Activated CD4-positive, CD25-positive, alpha-beta regulatory T cell (primary cell): ENCODE data around the gene CHD8.
A peak's percentile ranks its signal among the peaks of the same experiment; 100 is the strongest.
"Not testable (repeated sequence)": the region's sequence is repeated elsewhere in the genome, so short reads cannot be mapped to it uniquely, and the experiment has no call there.

Experiments used
- DNase-seq, 4 experiments: peaks; one replicate each; lab custom pipeline; 2025; lab: John Stamatoyannopoulos, UW

CHD8 gene, protein sequence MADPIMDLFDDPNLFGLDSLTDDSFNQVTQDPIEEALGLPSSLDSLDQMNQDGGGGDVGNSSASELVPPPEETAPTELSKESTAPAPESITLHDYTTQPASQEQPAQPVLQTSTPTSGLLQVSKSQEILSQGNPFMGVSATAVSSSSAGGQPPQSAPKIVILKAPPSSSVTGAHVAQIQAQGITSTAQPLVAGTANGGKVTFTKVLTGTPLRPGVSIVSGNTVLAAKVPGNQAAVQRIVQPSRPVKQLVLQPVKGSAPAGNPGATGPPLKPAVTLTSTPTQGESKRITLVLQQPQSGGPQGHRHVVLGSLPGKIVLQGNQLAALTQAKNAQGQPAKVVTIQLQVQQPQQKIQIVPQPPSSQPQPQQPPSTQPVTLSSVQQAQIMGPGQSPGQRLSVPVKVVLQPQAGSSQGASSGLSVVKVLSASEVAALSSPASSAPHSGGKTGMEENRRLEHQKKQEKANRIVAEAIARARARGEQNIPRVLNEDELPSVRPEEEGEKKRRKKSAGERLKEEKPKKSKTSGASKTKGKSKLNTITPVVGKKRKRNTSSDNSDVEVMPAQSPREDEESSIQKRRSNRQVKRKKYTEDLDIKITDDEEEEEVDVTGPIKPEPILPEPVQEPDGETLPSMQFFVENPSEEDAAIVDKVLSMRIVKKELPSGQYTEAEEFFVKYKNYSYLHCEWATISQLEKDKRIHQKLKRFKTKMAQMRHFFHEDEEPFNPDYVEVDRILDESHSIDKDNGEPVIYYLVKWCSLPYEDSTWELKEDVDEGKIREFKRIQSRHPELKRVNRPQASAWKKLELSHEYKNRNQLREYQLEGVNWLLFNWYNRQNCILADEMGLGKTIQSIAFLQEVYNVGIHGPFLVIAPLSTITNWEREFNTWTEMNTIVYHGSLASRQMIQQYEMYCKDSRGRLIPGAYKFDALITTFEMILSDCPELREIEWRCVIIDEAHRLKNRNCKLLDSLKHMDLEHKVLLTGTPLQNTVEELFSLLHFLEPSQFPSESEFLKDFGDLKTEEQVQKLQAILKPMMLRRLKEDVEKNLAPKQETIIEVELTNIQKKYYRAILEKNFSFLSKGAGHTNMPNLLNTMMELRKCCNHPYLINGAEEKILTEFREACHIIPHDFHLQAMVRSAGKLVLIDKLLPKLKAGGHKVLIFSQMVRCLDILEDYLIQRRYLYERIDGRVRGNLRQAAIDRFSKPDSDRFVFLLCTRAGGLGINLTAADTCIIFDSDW (N-terminal part only)

GRCh38 chr14:21455912-21456667 lies at the start of gene CHD8:
Gene CHD8 (minus strand): TSS chr14:21456123. CDS start chr14:21431643, 24,480 bp downstream.
- peak; percentile 98 to 100 (median 100) for DNase-seq

- DNase-seq: no peak
Measured at GRCh38 chr14:21505012-21505553, 49.2 kb upstream of the CHD8 start.

DNA sequence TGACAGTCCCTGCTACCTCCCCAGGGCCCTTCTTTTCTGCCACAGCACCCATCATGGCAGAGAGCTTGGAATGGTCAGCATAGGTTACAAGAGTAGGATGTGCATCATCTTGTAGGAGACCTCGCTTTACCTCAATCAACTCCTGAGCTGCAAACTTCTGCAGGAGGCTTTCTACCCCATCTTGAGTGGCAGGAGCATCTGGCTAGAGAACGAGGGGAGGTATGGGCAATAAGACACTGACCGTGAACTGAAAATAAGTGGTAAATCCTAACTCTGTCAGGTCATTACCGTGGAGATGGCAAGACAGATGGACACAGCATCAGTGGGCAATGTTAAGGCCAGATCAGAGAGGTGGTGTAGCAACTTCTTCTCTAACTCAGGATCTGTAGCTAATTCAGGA lies 47.5 kb upstream of the CHD8 start:
- no peak for DNase-seq

DNA sequence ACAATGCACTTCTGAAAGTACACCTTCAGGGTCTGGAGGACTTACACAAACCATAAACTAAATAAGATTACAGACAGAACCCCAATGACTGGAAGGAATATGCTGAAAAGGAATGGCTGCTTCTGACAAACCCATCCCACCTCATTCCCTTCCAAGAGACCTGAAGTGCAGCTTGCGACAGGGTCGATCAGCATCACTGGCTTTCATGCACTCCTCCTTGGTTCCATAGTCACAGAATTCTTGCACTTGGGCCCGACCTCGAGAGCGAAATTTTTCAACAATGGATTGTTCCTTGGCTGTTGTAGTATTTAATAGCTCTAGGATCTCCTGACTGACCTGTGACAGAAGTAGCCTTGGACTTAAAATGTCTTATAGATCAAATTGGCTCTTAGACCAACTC lies 45.6 kb upstream of the CHD8 start:
- no peak for DNase-seq

- peak in 1 of 4 experiments; percentile 7 for DNase-seq
Measured at GRCh38 chr14:21498540-21499526, 42.9 kb upstream of the CHD8 start.

DNA sequence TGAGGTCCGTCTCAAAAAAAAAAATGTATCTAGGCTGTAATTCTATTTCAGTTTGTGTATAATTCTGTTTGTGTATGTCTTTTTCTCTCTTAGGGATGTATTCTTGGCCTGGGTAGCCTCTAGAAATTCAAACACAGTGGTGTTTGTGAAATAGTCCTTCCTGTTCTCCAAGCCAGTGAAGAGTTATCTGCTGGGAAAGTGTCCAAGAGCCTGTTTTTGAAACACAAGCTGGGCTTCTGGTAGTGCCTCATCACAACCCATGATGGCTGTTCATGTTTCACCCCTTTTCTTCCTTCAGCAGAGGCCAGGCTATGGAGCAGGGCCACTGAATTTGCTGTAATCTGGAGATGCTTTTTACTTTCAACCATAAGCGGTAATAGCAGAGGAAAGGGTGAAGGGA lies 40.5 kb upstream of the CHD8 start:
- no peak for DNase-seq

DNA sequence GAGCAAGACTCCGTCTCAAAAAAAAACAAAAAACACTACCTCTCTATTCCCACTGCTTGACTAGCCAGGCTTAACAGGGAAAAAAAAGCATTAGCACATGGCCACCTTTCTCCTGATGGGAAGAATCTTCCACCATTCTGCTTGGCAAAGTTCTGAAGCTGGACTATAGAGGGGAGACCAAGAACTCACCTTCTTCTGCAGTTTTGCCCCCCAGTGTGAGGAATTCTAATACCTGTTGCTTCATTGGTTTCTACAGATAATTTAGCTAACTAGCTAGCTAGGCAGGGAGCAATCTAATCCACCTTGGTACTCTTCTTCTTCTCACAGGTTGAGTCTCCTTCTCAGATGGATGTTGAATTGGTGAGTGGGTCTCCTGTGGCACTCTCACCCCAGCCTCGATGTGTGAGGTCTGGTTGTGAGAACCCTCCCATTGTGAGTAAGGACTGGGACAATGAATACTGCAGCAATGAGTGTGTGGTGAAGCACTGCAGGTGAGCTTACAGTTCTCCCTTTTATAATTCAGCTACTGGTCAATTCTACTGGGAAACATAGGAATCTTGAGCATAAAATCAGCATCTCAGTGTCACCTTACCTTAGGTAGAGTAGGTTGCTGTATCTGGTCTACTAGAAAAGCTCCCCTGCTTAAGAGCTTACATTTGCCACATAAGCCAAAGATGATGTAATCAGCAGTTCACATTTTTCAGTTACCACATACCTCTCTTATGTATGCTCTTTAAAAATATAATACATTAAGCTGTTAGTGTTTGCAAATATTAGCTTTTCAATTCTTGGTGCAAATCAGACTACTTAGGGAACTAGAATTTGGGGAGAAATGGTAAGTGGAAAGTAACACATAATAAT lies 39.2 kb upstream of the CHD8 start:
- DNase-seq: no peak

DNA sequence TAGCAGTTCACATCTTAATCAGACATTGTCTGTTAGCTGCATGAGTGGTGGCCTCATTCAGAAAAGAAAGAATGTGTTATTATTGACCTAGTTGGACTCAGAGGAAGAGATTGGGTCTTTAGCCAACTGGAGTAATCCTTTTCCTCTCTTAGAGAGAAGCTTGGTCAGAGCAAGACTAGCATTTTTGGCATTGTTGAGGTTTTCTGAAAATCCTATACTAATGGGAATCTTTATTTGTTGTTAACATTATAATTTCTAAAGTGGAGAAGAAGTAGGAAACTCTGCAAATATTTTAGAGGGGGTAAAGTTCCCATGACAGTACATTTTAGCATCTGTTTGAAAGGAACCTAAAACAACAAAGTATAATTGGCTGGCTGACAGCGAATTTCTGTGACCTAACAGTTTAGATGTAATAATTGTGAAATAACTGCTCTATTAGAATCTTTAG lies 30.7 kb upstream of the CHD8 start:
- no peak for DNase-seq

DNA sequence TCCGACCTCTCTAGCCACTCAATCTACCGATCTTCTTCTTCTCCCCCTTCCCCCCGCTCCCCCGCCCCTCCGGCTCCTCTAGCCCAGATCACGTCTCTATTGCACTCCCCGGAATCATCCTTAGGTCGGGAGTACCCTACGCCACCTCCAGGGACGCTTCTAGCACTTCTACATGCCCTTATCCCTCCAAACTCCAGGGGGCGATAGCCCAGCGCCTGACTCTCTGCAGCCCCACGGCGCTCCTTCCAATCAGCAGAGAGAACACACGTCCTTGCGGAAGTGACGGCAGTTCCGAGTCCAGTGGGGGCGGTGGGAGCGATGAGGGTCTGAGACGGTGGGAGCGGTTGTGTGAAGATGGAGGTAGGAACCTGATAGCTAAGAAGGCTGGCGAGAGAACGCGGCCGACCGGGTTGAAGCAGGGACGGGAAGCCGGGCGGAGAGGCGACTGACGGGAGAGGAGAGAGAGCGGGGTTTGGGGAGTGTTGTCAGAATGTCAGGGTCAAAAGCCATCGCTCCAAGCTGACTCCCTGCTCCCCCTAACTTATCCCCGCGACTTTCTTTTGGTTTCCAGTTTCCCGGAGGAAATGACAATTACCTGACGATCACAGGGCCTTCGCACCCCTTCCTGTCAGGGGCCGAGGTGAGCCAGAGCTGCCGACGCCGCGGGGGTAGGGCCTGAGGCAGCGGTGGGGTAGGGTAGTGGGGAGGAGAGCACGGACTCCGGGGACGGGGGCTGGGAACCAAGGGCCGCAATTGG lies 21.2 kb upstream of the CHD8 start, which contains the start of the genes RAB2B and TOX4:
TSS of gene RAB2B (minus strand) at position 35 of the 757 bp plus-strand sequence. CDS start 87 bp downstream, outside the sequence.
TSS of gene TOX4 (plus strand) at position 271 of the 757 bp plus-strand sequence. CDS start at position 355, 84 bp downstream.
- peak; percentile 84 to 90 (median 90) for DNase-seq

DNA sequence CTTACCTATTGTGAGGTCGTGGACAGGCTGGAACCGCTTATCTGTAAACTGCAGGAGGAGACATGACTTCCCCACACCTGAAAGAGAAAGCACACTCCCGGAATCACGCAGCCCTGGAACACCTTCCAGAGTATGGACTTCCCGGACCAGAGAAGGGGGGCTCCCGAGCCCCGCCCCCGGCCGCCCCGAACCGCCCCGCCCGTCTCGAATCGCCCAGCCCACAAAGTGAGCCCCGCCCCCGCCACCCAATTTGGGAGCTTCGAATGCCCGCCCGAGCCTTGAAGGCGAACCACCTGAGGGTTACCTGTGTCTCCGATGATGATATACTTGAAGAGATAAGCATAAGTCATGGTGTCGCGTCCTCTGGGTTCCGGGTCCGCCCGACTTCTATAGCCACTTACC lies 20.6 kb upstream of the CHD8 start:
- DNase-seq: peak; percentile 74 to 78 (median 77)

DNA sequence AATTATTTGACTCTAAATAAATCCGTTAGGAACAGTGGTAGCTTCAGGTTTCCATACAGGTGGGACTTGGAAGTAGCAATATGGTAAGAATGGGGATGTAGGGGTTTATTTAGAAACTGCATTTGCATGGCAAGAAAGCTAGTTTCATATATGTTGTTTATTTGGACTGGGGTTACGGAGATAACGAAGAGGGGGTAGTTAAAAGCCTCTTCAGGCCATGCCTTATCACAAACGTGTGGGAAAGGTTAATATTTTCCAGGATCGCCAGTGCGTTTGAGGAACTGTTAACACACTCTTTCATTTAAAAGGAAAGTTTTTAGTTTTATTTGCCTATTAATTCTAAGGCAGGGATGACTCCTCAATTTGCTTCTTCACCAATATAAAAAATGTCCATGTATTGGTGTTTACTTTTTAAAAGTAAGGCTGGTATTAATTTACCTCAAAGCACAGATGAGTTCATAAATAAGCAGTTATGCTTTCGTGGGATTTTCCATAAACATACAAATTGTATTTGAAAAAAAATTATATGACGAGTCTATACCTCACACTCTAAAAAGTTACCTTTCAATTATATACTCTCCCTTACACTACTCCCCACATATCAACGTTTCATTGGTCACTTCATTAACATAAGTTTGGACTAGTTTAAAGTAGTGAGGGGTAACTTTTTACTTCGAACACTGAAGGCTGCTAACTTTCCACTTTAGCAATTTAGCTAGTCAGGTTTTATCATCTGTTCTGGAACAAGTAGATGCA lies 20.0 kb upstream of the CHD8 start:
- DNase-seq: no peak

- DNase-seq: no peak
Measured at GRCh38 chr14:21467616-21468015, 11.7 kb upstream of the CHD8 start.

- DNase-seq: no peak
Measured at GRCh38 chr14:21455592-21455911, 371 bp downstream of the CHD8 start.

- no peak for DNase-seq
Measured at GRCh38 chr14:21454843-21455544, 929 bp downstream of the CHD8 start.

- no peak for DNase-seq
Measured at GRCh38 chr14:21449899-21450216, 6.1 kb downstream of the CHD8 start.

GRCh38 chr14:21442657-21443056 lies 13.3 kb downstream of the CHD8 start:
- DNase-seq: not testable (repeated sequence)

GRCh38 chr14:21440859-21441258 lies 15.1 kb downstream of the CHD8 start:
- DNase-seq: no peak
